ENCODE data around the gene ABCC1.
"Not testable (repeated sequence)": the region's sequence is repeated elsewhere in the genome, so short reads cannot be mapped to it uniquely, and the experiment has no call there.

ABCC1 gene

GRCh38 chr16:16163571-16163970 lies 214.2 kb downstream of the ABCC1 start:
- no peak for DNase-seq

GRCh38 chr16:16164243-16164642 lies 214.8 kb downstream of the ABCC1 start:
- no peak for DNase-seq

GRCh38 chr16:16166085-16166484 lies 216.7 kb downstream of the ABCC1 start:
- no peak for DNase-seq

- no peak for DNase-seq
Measured at GRCh38 chr16:16166949-16167348, 217.5 kb downstream of the ABCC1 start.

GRCh38 chr16:16167927-16168326 lies 218.5 kb downstream of the ABCC1 start:
- no peak for DNase-seq

GRCh38 chr16:16168431-16168830 lies 219.0 kb downstream of the ABCC1 start:
- no peak for DNase-seq

- DNase-seq, result no peak
Measured at GRCh38 chr16:16169615-16170014, 220.2 kb downstream of the ABCC1 start.

DNA sequence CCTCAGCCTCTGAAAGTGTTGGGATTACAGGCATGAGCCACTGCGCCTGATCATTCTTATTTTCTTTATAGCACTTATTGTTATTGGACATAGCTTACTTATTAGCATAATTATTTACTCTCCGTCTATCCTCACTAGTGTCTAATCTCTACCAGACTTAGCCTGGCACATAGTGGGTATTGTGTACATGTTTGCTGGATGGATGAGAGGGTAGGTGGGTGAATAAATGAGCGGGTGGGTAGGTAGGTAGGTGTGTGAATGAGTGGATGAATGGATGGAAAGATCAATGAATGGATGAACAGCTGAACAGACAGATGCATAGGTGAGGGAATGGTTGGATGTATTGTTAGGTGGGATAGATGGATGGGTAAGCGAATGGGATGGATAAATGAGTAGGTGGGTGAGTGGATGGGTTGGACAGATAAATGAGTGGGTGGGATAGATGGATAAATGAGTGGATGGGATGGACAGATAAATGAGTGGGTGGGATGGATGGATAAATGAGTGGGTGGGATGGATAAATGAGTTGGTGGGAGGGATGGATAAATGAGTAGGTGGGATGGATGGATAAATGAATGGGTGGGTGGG lies 222.0 kb downstream of the ABCC1 start:
- DNase-seq, result no peak

- DNase-seq, result no peak
Measured at GRCh38 chr16:16172991-16173390, 223.6 kb downstream of the ABCC1 start.

GRCh38 chr16:16175296-16175695 lies 225.9 kb downstream of the ABCC1 start:
- DNase-seq, result no peak

DNA sequence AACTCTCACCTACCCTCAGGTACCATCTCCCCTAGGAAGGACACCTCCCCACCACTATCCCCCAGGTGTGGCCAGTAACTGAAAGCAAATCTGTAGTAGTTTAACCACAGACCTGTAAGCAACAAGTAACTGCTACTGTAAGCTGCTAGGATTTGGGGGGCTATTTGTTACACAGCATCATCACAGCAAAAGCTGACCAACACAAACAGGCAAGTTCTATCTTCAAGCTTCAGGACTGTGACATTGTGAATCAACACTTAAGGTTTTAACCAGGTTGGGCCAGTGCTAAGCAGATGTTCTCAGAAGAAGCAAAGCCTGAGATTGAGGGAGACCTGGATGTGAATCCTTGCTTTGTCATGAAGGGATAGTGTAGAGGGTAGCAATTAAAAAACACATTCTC lies 226.9 kb downstream of the ABCC1 start:
- DNase-seq, result no peak

- DNase-seq, result no peak
Measured at GRCh38 chr16:16178455-16179162, 229.2 kb downstream of the ABCC1 start.

DNA sequence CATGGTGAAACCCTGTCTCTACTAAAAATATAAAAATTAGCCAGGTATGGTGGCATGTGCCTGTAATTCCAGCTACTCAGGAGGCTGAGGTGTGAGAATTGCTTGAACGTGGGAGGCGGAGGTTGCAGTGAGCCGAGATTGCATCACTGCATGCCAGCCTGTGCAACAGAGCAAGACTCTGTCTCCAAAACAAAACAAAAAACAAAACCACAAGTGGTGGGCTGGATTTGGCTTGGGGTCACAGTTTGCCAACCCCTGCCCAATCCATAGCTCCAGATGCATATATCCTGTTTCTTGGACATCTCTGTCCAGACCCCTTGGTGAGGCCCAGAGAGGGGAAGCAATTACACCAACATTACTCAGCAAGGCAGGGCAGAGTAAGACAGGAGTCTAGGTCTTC lies 232.3 kb downstream of the ABCC1 start:
- not testable (repeated sequence) for DNase-seq

GRCh38 chr16:16182918-16183317 lies 233.5 kb downstream of the ABCC1 start:
- DNase-seq, result no peak

- DNase-seq, result no peak
Measured at GRCh38 chr16:16183562-16183961, 234.1 kb downstream of the ABCC1 start.

DNA sequence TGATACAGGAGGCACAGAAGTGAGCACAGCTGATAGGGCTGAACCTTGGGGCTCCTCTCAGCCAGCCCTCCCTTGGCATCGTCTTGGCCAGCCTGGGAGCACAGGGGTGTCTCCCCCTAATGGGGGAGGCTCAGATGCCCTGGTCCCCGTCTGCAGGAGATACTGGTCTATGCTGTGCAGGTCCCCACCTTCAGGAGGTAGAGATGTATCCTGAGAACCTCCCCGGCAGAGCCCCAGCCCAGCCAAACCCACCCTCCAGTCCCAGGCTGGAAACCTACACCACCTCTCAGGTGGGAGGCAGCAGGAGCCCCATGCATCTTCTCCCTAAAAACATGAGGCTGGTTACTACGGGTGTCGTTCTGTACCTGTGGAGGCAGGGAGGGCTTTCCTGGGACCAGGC lies 235.2 kb downstream of the ABCC1 start:
- DNase-seq, result no peak

GRCh38 chr16:16185095-16185494 lies 235.7 kb downstream of the ABCC1 start:
- no peak for DNase-seq

DNA sequence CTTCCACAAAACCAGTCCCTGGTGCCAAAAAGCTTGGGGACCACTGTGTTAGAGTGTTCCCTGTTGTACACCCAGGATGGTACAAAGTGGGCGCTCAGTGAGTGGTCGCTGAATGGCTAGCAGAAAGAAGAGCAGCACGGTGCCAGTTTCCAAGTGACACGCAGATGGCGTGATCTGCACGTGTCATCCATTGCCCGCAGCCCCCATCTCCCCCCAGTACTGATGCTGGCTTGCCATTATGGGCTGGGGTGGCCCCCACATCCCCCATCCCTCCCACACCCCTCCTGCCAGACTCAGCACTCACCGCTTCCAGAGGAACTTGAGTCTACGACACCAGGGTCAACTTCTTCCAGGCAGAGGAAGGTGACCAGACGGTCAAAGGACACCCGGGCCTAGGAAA lies 237.4 kb downstream of the ABCC1 start:
- no peak for DNase-seq

DNA sequence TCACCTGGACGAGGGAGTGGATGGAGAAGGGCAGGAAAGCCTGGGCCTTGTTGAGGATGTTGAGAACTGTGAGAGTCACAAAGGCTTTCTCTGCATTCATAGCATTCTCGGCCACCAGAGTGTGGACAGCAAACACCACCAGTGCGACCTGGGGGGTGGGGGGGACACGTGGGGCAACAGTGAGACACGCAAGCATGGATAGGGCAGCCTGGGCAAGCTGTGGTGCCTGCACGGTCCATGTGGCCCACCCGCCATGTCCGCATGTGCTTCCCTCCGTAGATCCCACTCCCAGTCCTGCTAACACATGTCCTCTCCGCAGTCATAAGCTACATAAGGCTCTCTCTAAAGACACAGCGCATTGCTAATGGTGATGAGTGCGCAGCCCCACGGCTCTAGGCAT lies 239.4 kb downstream of the ABCC1 start:
- no peak for DNase-seq

GRCh38 chr16:16189842-16190241 lies 240.4 kb downstream of the ABCC1 start:
- no peak for DNase-seq

DNA sequence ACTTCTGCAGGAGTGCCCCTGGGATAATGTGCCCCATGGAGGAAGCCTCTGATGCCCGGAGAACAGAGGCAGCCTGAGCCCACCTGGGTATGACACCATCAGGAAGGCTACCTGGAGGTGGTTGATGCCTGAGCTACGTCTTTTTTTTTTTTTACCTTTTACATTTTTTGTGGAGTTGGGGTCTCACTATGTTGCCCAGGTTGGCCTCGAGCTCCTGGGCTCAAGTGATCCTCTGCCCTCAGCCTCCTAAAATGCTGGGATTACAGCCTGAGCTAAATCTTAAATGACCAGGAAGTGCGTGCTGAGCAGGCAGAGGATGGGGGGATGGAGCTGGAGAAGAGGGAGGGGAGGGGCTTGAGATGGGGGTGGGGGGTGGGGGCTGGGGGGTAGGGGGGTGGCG lies 241.1 kb downstream of the ABCC1 start:
- no peak for DNase-seq

DNA sequence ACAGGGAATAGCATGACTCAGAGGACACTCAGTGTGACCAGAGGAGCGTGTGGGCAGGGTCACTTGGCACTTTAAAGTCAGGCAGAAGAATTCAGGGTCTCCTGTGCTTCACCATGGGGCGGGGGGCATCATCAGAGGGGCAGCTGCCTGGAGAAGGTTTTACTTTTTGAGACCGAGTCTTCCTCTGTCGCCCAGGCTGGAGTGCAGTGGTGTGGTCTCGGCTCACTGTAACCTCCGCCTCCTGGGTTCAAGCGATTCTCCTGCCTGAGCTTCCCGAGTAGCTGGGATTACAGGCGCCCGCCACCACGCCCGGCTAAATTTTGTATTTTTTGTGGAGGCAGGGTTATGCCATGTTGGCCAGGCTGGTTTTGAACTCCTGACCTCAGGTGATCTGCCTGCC lies 241.6 kb downstream of the ABCC1 start:
- DNase-seq, result not testable (repeated sequence)

- no peak for DNase-seq
Measured at GRCh38 chr16:16191493-16192167, 242.2 kb downstream of the ABCC1 start.

All from NCI-H2227 treated with DMSO at 0.1 percent for 48 hours (cell line).